SJSA1 (cell line): ENCODE results near the gene CFI. TPM values are rescaled to one million over a fixed set of nuclear protein-coding genes. Genes with fewer than 3 reads are reported as not detected.
"Not testable (repeated sequence)": the region's sequence is repeated elsewhere in the genome, so short reads cannot be mapped to it uniquely, and the experiment has no call there.

Source experiments
- DNase-seq, 2 experiments: peaks; one replicate each; pipeline ENCODE4 v3.0.0-alpha.2; 2015 to 2020; ENCODE audit warnings: low spot score in 2 of 2, low read depth in 1 of 2
- H3K27ac ChIP-seq: fragments of 250-450 bp; sonication (Bioruptor Pico); 2 replicates; pipeline ENCODE4 v1.5.1; 2020; ENCODE audit warnings: mild to moderate bottlenecking, moderate library complexity
- H3K27me3 ChIP-seq: fragments of 250-450 bp; sonication (Bioruptor Pico); replicated peaks from 2 replicates; pipeline ENCODE4 v1.5.1; 2020; ENCODE audit warnings: mild to moderate bottlenecking, moderate library complexity
- H3K36me3 ChIP-seq: fragments of 250-450 bp; sonication (Bioruptor Pico); 2 replicates; pipeline ENCODE4 v1.5.1; 2020; ENCODE audit warnings: mild to moderate bottlenecking
- H3K4me1 ChIP-seq: fragments of 250-450 bp; sonication (Bioruptor Pico); replicated peaks from 2 replicates; pipeline ENCODE4 v1.6.1; 2021; ENCODE audit warnings: mild to moderate bottlenecking
- H3K4me3 ChIP-seq: fragments of 250-450 bp; sonication (Bioruptor Pico); 2 replicates; pipeline ENCODE4 v1.5.1; 2020; ENCODE audit warnings: mild to moderate bottlenecking
- H3K9me3 ChIP-seq: fragments of 250-450 bp; sonication (Bioruptor Pico); replicated peaks from 2 replicates; pipeline ENCODE4 v1.5.1; 2020; ENCODE audit warnings: mild to moderate bottlenecking
- total RNA-seq: library from RNA; depleted of rRNA; stranded (reverse); fragments of >200 nt; shearing (Covaris generic); gene quantifications from 2 replicates; pipeline ENCODE4 v1.2.3, GENCODE V29; 2014

Gene CFI
- total RNA-seq, 1 experiment from 2014 or later, result 3.7 TPM

DNA sequence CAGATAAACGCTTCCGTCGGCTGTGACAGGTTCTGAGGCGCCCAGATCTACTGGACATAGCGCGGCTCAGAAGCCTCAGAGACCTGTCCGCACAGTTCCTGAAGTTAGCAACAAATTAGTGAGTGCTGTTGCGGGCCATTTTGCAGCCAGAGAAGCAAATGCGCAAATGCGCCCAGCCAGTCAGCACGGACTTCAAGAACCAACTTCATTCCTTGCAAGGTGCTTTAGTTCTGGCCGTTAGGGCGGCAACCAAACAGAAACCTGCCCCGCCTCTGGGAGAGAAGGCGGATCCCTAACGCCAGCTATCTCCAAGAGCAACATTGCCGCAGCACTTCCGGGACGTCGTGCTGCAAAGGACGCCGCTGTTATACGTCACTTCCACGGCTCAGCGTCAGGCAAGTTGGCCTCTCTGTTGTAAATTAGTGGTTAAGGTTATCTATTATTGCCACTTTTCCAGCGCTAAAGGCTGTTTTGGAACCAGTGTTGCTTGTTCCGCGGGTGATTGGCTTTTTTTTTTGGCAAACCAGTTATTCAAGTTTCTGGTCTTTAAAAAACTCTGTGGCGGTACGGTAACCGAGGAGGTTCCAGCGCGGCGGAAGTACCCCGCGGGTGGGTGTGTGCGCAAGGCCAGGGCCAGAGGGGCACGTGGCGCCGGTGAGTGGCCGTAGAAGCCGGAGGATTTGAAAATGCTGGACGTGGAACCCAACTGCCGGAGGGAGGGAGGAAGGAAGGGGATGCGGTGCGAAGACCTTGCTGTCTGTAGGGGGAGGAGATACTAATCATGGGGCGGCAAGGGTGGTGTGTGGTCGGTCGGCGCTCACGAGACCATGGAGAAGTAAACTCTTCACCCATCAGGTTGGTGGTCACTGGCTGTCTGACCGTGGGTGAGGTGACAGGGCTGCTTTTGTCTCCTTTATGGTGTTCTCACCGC, 13.6 kb upstream of the CFI start, which contains the start of gene GAR1:
GAR1 (plus strand) TSS at position 612 of the 931 bp plus-strand sequence. CDS start 403 bp downstream, outside the sequence.
- peaks cover 8% of the 10 kb centered on the region for H3K4me1 ChIP-seq
- peaks cover 32% of the 10 kb centered on the region for H3K36me3 ChIP-seq
- peak within 1 kb of the TSS; percentile 55 for H3K4me3 ChIP-seq
- peak; percentile 88 for DNase-seq
- H3K9me3 ChIP-seq, result no peaks in the 10 kb centered on the region
- H3K27me3 ChIP-seq, result no peaks in the 10 kb centered on the region
- peak within 1 kb of the TSS; percentile 58 for H3K27ac ChIP-seq

DNA sequence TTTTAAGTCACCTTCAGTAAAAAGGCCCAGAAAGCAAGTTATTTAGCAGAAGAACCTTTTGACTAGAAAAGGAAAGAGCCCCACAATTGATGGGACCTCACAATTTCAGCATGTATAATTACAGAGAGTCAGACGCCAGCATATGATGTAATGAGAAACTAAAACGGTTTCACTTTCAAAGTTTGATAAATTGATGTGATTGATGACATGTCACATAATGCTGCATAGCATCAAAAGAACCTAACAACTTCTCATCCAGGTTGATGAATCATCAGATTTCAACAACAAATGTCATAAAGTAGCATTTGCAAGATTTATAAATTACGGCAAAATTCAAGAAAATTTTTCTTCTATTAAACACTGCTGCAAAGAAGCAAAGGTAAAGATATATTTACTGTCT, 9.9 kb upstream of the CFI start:
- H3K27me3 ChIP-seq, result no peaks in the 10 kb centered on the region
- H3K27ac ChIP-seq, result no peak overlapping the region
- peaks cover 4% of the 10 kb centered on the region for H3K4me1 ChIP-seq
- peaks cover 2% of the 10 kb centered on the region; the same call in 1 of the 2 replicates for H3K36me3 ChIP-seq
- no peak overlapping the region for H3K4me3 ChIP-seq
- no peak for DNase-seq
- H3K9me3 ChIP-seq, result no peaks in the 10 kb centered on the region

DNA sequence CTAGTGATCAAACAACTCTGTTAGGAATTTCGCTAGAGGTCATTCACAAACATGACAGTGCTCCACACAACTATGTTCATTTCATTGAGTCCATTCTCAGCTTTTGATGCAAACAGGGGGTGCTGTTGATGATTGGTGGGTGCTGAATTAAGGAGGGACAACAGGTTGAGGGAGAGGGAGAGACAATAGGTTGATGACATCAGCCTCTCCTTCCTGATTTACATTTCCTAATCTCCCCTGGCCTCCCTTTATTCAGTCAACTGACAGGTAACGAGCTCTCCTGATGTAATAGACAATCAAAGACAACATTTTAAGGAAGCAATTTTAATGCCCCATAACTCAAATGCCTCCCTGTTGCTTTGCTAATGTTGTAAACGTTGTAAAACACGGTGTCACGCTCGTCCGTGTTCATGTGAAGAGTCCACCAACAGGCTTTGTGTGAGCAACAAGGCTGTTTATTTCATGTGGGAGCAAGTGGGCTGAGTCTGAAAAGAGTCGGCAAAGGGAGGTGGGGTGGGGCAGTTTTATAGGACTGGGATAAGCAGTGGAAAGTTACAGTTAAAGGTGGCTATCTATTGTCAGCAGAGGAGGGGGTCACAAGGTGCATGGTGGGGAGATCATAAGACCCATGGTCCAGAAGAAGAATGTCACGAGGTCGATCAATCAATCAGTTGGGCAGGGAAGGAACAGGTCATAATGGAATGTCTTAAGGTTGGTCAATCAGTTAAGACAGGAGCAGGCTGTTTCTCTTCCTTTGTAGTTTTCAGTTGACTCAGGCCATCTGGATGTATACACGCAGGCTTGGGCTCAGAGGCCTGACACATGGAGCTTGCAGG, 9.0 kb upstream of the CFI start:
- no peaks in the 10 kb centered on the region for H3K9me3 ChIP-seq
- H3K4me1 ChIP-seq, result no peaks in the 10 kb centered on the region
- no peak overlapping the region for H3K27ac ChIP-seq
- no peaks in the 10 kb centered on the region for H3K27me3 ChIP-seq
- no peak overlapping the region for H3K4me3 ChIP-seq
- no peaks in the 10 kb centered on the region for H3K36me3 ChIP-seq
- no peak for DNase-seq

DNA sequence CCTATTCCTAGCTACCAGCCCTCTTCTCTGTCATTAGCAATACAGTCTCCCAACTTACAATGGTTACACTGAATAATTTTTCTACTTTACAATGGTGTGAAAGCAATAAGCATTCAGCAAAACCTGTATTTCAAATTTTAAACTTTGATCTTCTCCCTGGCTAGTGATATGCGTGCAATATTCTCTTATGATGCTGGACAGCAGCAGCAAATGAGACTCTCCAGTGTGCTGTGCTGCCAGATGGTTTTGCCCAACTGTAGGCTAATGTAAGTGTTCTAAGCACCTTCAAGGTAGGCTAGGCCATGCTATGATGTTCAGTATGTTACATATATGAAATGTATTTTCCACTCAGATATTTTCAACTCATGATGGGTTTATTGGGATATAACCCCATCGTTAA, 7.9 kb upstream of the CFI start:
- H3K36me3 ChIP-seq, result no peaks in the 10 kb centered on the region
- no peak overlapping the region for H3K27ac ChIP-seq
- no peaks in the 10 kb centered on the region for H3K27me3 ChIP-seq
- H3K9me3 ChIP-seq, result no peaks in the 10 kb centered on the region
- no peaks in the 10 kb centered on the region for H3K4me1 ChIP-seq
- no peak overlapping the region for H3K4me3 ChIP-seq
- DNase-seq, result no peak

DNA sequence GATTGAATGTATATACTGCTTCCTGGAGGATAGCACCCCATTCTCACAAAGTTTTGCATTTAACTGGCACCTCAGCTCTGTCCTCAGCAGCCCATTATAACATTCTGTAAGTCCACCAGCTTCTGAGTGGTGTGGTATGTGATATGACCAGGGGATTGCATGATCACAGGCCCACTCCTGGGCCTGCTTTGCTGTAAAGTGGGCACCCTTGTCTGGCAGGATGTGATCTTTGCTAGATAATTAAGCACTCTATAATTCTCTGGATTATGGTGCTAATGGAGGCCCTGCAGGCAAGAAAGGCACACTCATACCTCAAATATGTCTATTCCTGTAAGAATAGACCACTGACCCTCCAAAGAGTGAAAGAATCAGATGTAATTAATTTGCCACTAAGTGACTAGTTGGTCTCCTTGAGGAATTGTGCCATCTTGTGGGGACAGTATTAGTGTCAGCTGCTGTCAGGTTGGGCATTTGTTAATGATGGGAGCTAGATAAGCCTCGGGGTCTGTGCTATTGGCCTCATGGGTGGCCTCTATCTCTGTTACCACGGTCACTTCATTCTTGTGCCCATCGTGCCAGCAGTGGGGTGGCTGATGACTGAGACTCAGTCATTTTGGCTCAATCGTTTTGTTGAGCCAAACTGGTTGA, 2.2 kb upstream of the CFI start:
- H3K4me3 ChIP-seq, result no peak overlapping the region
- peak in 1 of 2 experiments; percentile 32 for DNase-seq
- no peak overlapping the region for H3K27ac ChIP-seq
- H3K9me3 ChIP-seq, result no peaks in the 10 kb centered on the region
- H3K36me3 ChIP-seq, result no peaks in the 10 kb centered on the region
- no peaks in the 10 kb centered on the region for H3K27me3 ChIP-seq
- no peaks in the 10 kb centered on the region; the same call in 1 of the 2 replicates for H3K4me1 ChIP-seq

DNA sequence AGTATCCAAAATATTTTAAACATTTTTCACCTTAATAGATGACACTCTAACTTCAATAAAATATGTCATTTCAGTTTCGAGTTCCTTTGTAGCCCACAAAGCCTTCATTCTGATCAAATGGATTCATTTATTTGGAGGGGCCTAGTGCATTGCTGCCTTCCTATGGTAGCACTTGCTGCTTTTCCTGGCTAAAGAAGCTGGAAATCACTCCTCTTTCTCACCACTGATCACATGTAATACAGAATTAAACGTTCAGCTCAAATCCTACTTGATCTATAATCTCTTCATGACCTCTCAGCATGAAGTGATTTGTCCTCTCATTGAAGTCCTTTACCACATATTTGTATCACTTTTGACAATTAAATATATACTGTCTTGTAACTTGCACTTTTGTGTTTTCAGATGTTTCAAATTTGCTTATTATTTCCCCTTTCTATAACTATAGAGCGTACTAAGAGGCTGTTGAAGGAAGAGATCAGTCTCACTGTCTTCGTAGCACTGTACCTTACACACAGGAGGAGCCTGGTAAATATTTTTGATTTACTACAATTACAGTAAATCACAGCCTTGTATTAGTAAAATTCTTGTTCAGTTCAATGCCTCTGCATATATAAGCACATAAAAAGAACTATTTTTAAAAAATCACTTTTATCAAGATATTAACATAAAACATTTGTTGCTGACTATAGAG, 555 bp downstream of the CFI start:
- H3K4me3 ChIP-seq, result no peak overlapping the region
- no peak overlapping the region for H3K27ac ChIP-seq
- no peaks in the 10 kb centered on the region for H3K9me3 ChIP-seq
- H3K36me3 ChIP-seq, result no peaks in the 10 kb centered on the region
- no peak for DNase-seq
- no peaks in the 10 kb centered on the region for H3K27me3 ChIP-seq
- no peaks in the 10 kb centered on the region; the same call in 1 of the 2 replicates for H3K4me1 ChIP-seq

DNA sequence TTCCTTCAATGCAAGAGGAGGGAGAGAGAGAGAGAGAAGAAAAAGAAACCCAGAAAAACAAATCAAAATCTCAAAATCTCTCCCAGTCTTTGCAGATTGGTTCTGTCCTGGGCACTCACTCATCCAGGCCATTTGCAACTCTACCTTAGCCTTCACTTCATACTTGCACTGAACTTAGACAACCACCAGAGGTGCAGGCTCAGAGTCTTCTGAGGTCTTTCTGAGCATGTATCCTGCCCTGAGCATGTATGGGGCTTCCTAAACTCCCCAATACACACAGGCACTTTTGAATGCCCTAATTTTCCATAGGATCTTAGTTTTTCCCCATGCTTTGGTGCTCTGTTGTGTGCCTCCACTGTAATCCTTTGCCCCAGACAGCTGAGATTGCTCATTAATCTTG, 2.9 kb downstream of the CFI start:
- H3K9me3 ChIP-seq, result no peaks in the 10 kb centered on the region
- H3K27ac ChIP-seq, result no peak overlapping the region
- H3K36me3 ChIP-seq, result no peaks in the 10 kb centered on the region
- no peak for DNase-seq
- no peaks in the 10 kb centered on the region for H3K27me3 ChIP-seq
- H3K4me3 ChIP-seq, result no peak overlapping the region
- no peaks in the 10 kb centered on the region; the same call in 1 of the 2 replicates for H3K4me1 ChIP-seq

DNA sequence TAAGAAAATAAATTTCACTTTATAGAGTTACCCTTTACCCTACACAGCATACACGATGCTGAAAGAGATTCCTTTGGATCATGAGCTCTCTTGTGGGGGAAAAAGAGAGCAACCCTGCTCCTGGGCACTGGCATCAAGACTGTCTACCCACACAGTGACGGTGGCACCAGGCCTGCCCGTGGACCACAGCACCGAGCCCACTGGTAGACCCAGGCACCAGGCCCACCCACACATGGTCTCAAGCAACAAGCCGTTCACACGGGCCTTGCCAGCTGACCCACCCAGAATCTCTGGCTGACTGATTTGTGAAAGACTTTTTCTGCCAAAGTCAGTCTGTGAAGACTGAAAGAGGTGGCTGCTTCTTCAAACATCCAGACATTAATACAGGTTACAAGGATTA, 6.7 kb downstream of the CFI start:
- Histone ChIP-seq H3K27me3 (no peaks in the 10 kb centered on the region), H3K4me3 (no peak overlapping the region), H3K4me1 (no peaks in the 10 kb centered on the region), H3K9me3 (no peaks in the 10 kb centered on the region), H3K36me3 (no peaks in the 10 kb centered on the region), H3K27ac (no peak overlapping the region)
- DNase-seq, result no peak

DNA sequence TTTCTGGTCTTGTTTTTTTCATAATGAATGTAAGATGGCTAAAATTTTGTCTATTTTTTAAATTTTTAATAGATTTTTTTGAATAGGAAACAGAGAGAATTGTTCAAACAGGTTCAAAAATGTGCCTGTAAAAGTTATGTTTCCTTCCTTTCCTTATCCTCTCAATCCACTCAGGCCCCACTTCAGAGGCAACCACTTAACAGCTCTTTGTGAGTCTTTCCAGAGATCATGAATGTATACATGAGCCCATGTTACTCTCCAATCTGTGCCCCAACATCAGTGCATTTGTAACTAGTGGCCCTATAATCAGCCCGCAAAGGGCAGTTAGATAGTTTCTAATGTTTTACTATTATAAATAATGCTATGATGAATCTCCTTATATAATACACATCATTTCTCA, 14.0 kb downstream of the CFI start:
- DNase-seq, result no peak
- no peaks in the 10 kb centered on the region for H3K36me3 ChIP-seq
- no peaks in the 10 kb centered on the region for H3K9me3 ChIP-seq
- no peaks in the 10 kb centered on the region for H3K4me1 ChIP-seq
- no peak overlapping the region for H3K4me3 ChIP-seq
- no peak overlapping the region for H3K27ac ChIP-seq
- H3K27me3 ChIP-seq, result no peaks in the 10 kb centered on the region

DNA sequence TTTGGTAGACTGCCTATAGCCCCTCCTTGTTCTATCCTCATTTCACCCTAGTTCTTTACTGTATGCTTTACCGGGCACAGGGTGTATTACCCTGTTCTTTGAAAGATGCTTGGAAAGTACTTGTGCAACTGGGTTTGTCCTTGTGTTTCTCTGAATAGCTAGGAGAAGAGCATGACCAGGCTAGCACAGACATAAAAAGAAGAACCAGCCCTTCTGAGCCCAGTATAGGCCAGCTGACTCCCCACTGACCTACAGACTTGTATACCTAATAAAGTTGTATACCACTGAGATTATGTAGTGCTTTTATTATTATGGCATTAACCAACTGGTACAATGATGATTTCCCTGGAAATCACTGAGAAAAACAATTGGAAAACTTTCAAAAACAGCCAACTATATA, 15.0 kb downstream of the CFI start:
- H3K27ac ChIP-seq, result no peak overlapping the region
- no peaks in the 10 kb centered on the region for H3K9me3 ChIP-seq
- no peaks in the 10 kb centered on the region for H3K27me3 ChIP-seq
- H3K4me3 ChIP-seq, result no peak overlapping the region
- DNase-seq, result no peak
- H3K36me3 ChIP-seq, result no peaks in the 10 kb centered on the region
- H3K4me1 ChIP-seq, result no peaks in the 10 kb centered on the region

DNA sequence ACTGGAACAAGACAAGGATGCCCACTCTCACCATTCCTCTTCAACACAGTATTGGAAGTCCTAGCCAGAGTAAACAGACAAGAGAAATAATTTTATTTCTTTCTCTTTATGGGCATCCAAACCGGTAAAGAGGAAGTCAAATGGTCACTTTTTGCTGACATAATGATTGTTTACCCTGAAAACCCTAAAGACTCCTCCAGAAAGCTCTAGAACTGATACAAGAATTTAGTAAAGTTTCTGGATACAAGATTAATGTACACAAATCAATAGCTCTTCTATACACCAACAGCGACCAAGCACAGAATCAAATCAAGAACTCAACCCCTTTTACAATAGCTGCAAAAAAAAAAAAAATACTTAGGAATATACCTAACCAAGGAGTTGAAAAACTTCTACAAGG, 19.7 kb downstream of the CFI start:
- H3K36me3 ChIP-seq, H3K27ac ChIP-seq, H3K27me3 ChIP-seq, H3K4me3 ChIP-seq, DNase-seq, H3K9me3 ChIP-seq, H3K4me1 ChIP-seq: not testable (repeated sequence)

DNA sequence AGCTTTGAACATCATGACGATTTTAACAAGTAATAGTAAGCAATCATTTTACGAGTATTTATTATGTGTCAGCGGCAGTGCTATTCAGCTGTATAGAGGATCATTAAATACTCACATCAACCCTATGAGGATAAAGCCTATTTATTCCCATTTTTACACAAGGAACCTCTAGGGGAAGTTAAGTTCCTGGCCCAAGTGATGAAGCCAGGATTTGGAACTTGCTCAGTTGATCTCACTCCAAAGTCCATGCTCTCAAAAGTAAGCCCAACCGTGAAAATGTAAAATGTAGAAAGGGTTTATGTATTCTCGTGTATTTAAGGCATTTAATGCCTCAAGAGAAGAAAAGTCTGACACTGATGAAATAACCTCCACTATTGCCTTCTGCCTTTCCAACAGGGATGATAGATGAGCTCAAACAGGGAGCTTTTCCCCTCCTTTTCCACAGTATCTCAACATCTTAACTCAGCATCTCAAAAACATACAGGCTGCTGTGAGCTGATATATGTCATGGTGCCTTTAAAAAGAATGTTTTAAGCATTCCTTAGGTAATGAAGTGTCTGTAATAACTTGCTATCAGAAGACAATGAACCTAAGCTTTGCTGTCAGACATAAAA, 36.9 kb downstream of the CFI start:
- H3K9me3 ChIP-seq, result no peaks in the 10 kb centered on the region
- no peak overlapping the region for H3K4me3 ChIP-seq
- H3K36me3 ChIP-seq, result no peaks in the 10 kb centered on the region
- no peaks in the 10 kb centered on the region for H3K4me1 ChIP-seq
- DNase-seq, result no peak
- no peak overlapping the region for H3K27ac ChIP-seq
- H3K27me3 ChIP-seq, result 0 out of 2 replicates have a peak, but pooled peaks cover 2% of the 10 kb centered on the region

DNA sequence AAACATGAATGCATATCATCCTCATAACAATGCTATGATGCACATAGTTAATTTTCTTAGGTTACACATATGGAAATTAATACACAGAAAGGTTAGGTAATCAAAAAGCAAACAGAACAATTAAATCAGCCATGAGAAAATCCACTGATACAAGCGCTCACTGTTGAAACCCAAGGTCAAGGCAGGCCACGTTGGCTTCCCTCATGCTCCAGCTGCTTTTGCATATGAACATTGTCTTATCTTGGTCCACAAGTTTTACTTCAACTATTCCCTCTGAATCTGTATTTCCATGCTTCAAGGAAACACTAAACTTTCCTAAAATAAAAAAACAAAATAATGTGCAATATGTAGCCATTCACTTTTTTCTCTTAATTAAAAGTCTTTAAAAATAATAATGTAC, 37.4 kb downstream of the CFI start:
- no peak for DNase-seq
- H3K4me1 ChIP-seq, result no peaks in the 10 kb centered on the region
- no peak overlapping the region for H3K27ac ChIP-seq
- H3K27me3 ChIP-seq, result 0 out of 2 replicates have a peak, but pooled peaks cover 2% of the 10 kb centered on the region
- no peaks in the 10 kb centered on the region for H3K36me3 ChIP-seq
- H3K4me3 ChIP-seq, result no peak overlapping the region
- no peaks in the 10 kb centered on the region for H3K9me3 ChIP-seq
